NB4 (cell line): ENCODE measurements around the gene P2RY8.
A peak's percentile ranks its signal among the peaks of the same experiment; 100 is the strongest.
"Not testable (repeated sequence)": the region's sequence is repeated elsewhere in the genome, so short reads cannot be mapped to it uniquely, and the experiment has no call there.

Experiments used
- DNase-seq: peaks from one replicate; pipeline ENCODE4 v3.0.0; 2010; ENCODE audit warnings: low read depth
- H3K4me3 ChIP-seq: one replicate; pipeline ENCODE4 v1.5.1; 2011; ENCODE audit warnings: mild to moderate bottlenecking, low read depth, low read length, moderate library complexity
- CTCF ChIP-seq: IDR thresholded peaks from one replicate; pipeline ENCODE4 v1.5.1; 2012; ENCODE audit warnings: low read depth, low read length
- MAX ChIP-seq: IDR thresholded peaks from 2 replicates; pipeline ENCODE4 v1.6.1; 2011; ENCODE audit warnings: low read depth, low read length
- MYC ChIP-seq: IDR thresholded peaks from 2 replicates; pipeline ENCODE4 v1.6.1; 2011; ENCODE audit warnings: low read depth, low read length
- POLR2A ChIP-seq: IDR thresholded peaks from 2 replicates; pipeline ENCODE4 v1.6.1; 2011; ENCODE audit warnings: mild to moderate bottlenecking; ENCODE audit not compliant: insufficient read length; ENCODE audit errors: extremely low read depth

The P2RY8 gene

GRCh38 chrX:1486177-1486576 is 50.8 kb downstream of the P2RY8 start:
- DNase-seq: no peak
- TF ChIP-seq MAX: no peak
- no peak for TF ChIP-seq MYC
- TF ChIP-seq POLR2A: no peak
- TF ChIP-seq CTCF: no peak
- H3K4me3 ChIP-seq: no peak overlapping the region

GRCh38 chrX:1485033-1485432 is 52.0 kb downstream of the P2RY8 start:
- DNase-seq: no peak

GRCh38 chrX:1484638-1485019 is 52.4 kb downstream of the P2RY8 start:
- H3K4me3 ChIP-seq: no peak overlapping the region
- no peak for TF ChIP-seq MYC
- no peak for TF ChIP-seq POLR2A
- no peak for TF ChIP-seq MAX
- no peak for TF ChIP-seq CTCF
- DNase-seq: no peak

More at GRCh38 chrX:1485033-1485432, 52.0 kb downstream of the P2RY8 start:
- no peak overlapping the region for H3K4me3 ChIP-seq
- TF ChIP-seq POLR2A: no peak
- no peak for TF ChIP-seq MAX
- TF ChIP-seq MYC: no peak
- TF ChIP-seq CTCF: no peak

- H3K4me3 ChIP-seq: no peak overlapping the region
- no peak for DNase-seq
- TF ChIP-seq MAX: no peak
- no peak for TF ChIP-seq POLR2A
- no peak for TF ChIP-seq MYC
- TF ChIP-seq CTCF: no peak
Measured at GRCh38 chrX:1483843-1484637, 52.9 kb downstream of the P2RY8 start.

- not testable (repeated sequence) for DNase-seq
Measured at GRCh38 chrX:1482530-1482928, 54.5 kb downstream of the P2RY8 start.

GRCh38 chrX:1481636-1482529 is 55.1 kb downstream of the P2RY8 start:
- peak; percentile 94 for DNase-seq
- TF ChIP-seq POLR2A (no peak), MYC (peak; percentile 79), CTCF (no peak), MAX (peak; percentile 87)
- H3K4me3 ChIP-seq: peak overlapping the region; percentile 28

More at GRCh38 chrX:1482530-1482928, 54.5 kb downstream of the P2RY8 start:
- not testable (repeated sequence) for H3K4me3 ChIP-seq
